H1 (cell line): ENCODE results near the gene TRIOBP. TPM values are rescaled to one million over a fixed set of nuclear protein-coding genes. Genes with fewer than 3 reads are reported as not detected.

ENCODE experiments used
- CTCF ChIA-PET: fragments of 300-600 bp; sonication (Branson Sonifier 250); formaldehyde crosslinking; loops from one replicate; lab custom pipeline; 2021; ENCODE audit not compliant: partially characterized antibody; lab: Charles Lee
- POLR2A ChIA-PET: fragments of 300-600 bp; sonication (Branson Sonifier 250); formaldehyde crosslinking; loops from one replicate; lab custom pipeline; 2021; ENCODE audit warnings: inconsistent platforms; ENCODE audit not compliant: partially characterized antibody; lab: Charles Lee
- DNase-seq, 2 experiments: peaks; one replicate each; pipeline versions ENCODE4 v3.0.0 to v3.0.0-alpha.2; 2010 to 2022; ENCODE audit warnings: low spot score in 2 of 2, low read depth in 1 of 2, mixed read lengths in 1 of 2
- FAIRE-seq: peaks from 2 replicates; lab custom pipeline; 2011; peaks lifted over from hg19 to GRCh38; lab: Jason Lieb, UNC
- H2AFZ ChIP-seq: 2 replicates; pipeline ENCODE4 v1.8.1; 2012; ENCODE audit warnings: low read length, inconsistent platforms
- H2AK5ac ChIP-seq: 2 replicates; pipeline ENCODE4 v1.6.1; 2013; ENCODE audit warnings: low read depth, low read length
- H2BK120ac ChIP-seq: replicated peaks from 2 replicates; pipeline ENCODE3; 2013; ENCODE audit warnings: low read depth, low read length, inconsistent platforms
- H2BK12ac ChIP-seq: 2 replicates; pipeline ENCODE4 v1.6.1; 2013; ENCODE audit warnings: low read depth, low read length
- H2BK15ac ChIP-seq: 2 replicates; pipeline ENCODE4 v1.6.1; 2013; ENCODE audit warnings: low read length
- H2BK20ac ChIP-seq: 2 replicates; pipeline ENCODE4 v1.6.1; 2013; ENCODE audit warnings: low read length
- H2BK5ac ChIP-seq: 2 replicates; pipeline ENCODE4 v1.6.1; 2013; ENCODE audit warnings: low read depth, low read length
- H3K14ac ChIP-seq: 2 replicates; pipeline ENCODE4 v1.6.1; 2013; ENCODE audit warnings: inconsistent platforms; ENCODE audit not compliant: insufficient read length
- H3K18ac ChIP-seq: 2 replicates; pipeline ENCODE4 v1.6.1; 2013; ENCODE audit warnings: low read length; ENCODE audit errors: extremely low read depth
- H3K23ac ChIP-seq: 2 replicates; pipeline ENCODE4 v1.6.1; 2013; ENCODE audit warnings: inconsistent platforms; ENCODE audit not compliant: insufficient read length
- H3K23me2 ChIP-seq: 2 replicates; pipeline ENCODE4 v1.6.1; 2013; ENCODE audit warnings: low read depth, low read length
- H3K27ac ChIP-seq: 2 replicates; pipeline ENCODE4 v1.6.1; 2011; ENCODE audit warnings: low read depth, low read length, inconsistent platforms
- H3K27me3 ChIP-seq, 4 experiments: replicated peaks in 1 of 4; 1 replicate in 1 of 4; 2 replicates in 3 of 4; pipeline versions ENCODE4 v1.6.1 to v1.8.1; 2011 to 2013; ENCODE audit warnings: low read length in 3 of 4, mild to moderate bottlenecking in 3 of 4, inconsistent platforms in 2 of 4, mixed read lengths in 2 of 4, moderate library complexity in 1 of 4; ENCODE audit not compliant: control insufficient read depth in 3 of 4, insufficient read depth in 3 of 4; ENCODE audit errors: extremely low read depth in 1 of 4
- H3K36me3 ChIP-seq, 4 experiments: 2 replicates each; pipeline versions ENCODE4 v1.6.1 to v1.8.1; 2011 to 2013; ENCODE audit warnings: mild to moderate bottlenecking in 4 of 4, low read length in 3 of 4, moderate library complexity in 2 of 4, control low read depth in 1 of 4, inconsistent platforms in 1 of 4; ENCODE audit not compliant: insufficient read depth in 4 of 4, control insufficient read depth in 2 of 4
- H3K4ac ChIP-seq: replicated peaks from 2 replicates; pipeline ENCODE3; 2013; ENCODE audit warnings: low read length, low read depth, mixed read lengths, inconsistent platforms; ENCODE audit not compliant: insufficient read length
- H3K4me1 ChIP-seq, 4 experiments: replicated peaks in 1 of 4; 1 replicate in 1 of 4; 2 replicates in 3 of 4; pipeline versions ENCODE4 v1.6.1 to v1.8.1; 2011 to 2013; ENCODE audit warnings: low read length in 3 of 4, inconsistent platforms in 2 of 4, mixed read lengths in 1 of 4; ENCODE audit not compliant: insufficient read depth in 4 of 4, control insufficient read depth in 3 of 4
- H3K4me2 ChIP-seq, 2 experiments: 2 replicates each; pipeline versions ENCODE4 v1.6.1 to v1.8.1; 2011 to 2013; ENCODE audit warnings: low read depth in 2 of 2, low read length in 2 of 2, control low read depth in 1 of 2, inconsistent platforms in 1 of 2, mild to moderate bottlenecking in 1 of 2; ENCODE audit not compliant: insufficient read depth in 1 of 2
- H3K4me3 ChIP-seq, 4 experiments: fragments of 200-600, 300-600 bp in 1 of 4; sonication (generic), shearing (Covaris generic), sonication (Bioruptor Twin) in 1 of 4; 2 replicates each; pipeline versions ENCODE4 v1.5.1 to v1.8.1; 2011 to 2016; ENCODE audit warnings: low read length in 4 of 4, low read depth in 3 of 4, control low read depth in 2 of 4, inconsistent platforms in 2 of 4, mild to moderate bottlenecking in 2 of 4, mixed read lengths in 1 of 4, moderate library complexity in 1 of 4; ENCODE audit not compliant: insufficient read depth in 2 of 4; ENCODE audit errors: extremely low read depth in 1 of 4
- H3K56ac ChIP-seq: replicated peaks from 2 replicates; pipeline ENCODE3; 2013; ENCODE audit warnings: low read depth, mild to moderate bottlenecking, mixed read lengths, low read length, inconsistent platforms; ENCODE audit not compliant: insufficient read length
- H3K79me1 ChIP-seq: 2 replicates; pipeline ENCODE4 v1.6.1; 2013; ENCODE audit warnings: low read depth, low read length, control low read depth
- H3K79me2 ChIP-seq, 2 experiments: 2 replicates each; pipeline versions ENCODE4 v1.6.1 to v1.8.1; 2012 to 2013; ENCODE audit warnings: low read length in 2 of 2, mild to moderate bottlenecking in 2 of 2, inconsistent platforms in 1 of 2; ENCODE audit not compliant: insufficient read depth in 2 of 2, control insufficient read depth in 1 of 2
- H3K9ac ChIP-seq, 4 experiments: replicated peaks in 1 of 4; 1 replicate in 1 of 4; 2 replicates in 3 of 4; pipeline versions ENCODE4 v1.6.1 to v1.8.1; 2011 to 2013; ENCODE audit warnings: low read depth in 3 of 4, low read length in 3 of 4, control low read depth in 2 of 4, mild to moderate bottlenecking in 2 of 4, moderate library complexity in 2 of 4, inconsistent platforms in 1 of 4; ENCODE audit errors: extremely low read depth in 1 of 4
- H3K9me3 ChIP-seq, 2 experiments: 2 replicates each; pipeline versions ENCODE4 v1.6.1 to v1.8.1; 2012 to 2013; ENCODE audit warnings: mild to moderate bottlenecking in 2 of 2, moderate library complexity in 2 of 2, control low read depth in 1 of 2, inconsistent platforms in 1 of 2, low read depth in 1 of 2, low read length in 1 of 2, mixed read lengths in 1 of 2; ENCODE audit not compliant: insufficient read depth in 2 of 2
- H4K20me1 ChIP-seq, 2 experiments: replicated peaks in 1 of 2; 2 replicates each; pipeline versions ENCODE3 to v1.8.1; 2011 to 2013; ENCODE audit warnings: inconsistent platforms in 2 of 2, low read length in 2 of 2, mild to moderate bottlenecking in 1 of 2; ENCODE audit not compliant: insufficient read depth in 2 of 2, control insufficient read depth in 1 of 2
- H4K5ac ChIP-seq: 2 replicates; pipeline ENCODE4 v1.6.1; 2013; ENCODE audit warnings: low read length, low read depth, mixed read lengths, inconsistent platforms; ENCODE audit not compliant: insufficient read length
- H4K8ac ChIP-seq: 2 replicates; pipeline ENCODE4 v1.8.0; 2013; ENCODE audit warnings: mild to moderate bottlenecking, moderate library complexity, low read length, inconsistent platforms; ENCODE audit not compliant: insufficient read depth; ENCODE audit errors: extremely low read depth
- H4K91ac ChIP-seq: replicated peaks from 2 replicates; pipeline ENCODE3; 2013; ENCODE audit warnings: low read length, mixed read lengths, inconsistent platforms; ENCODE audit not compliant: insufficient read length
- CBX8 ChIP-seq: fragments of 300-800, 300-1000 bp; sonication (generic); IDR thresholded peaks from 2 replicates; pipeline ENCODE4 v1.7.1; 2016; ENCODE audit warnings: low read depth, low read length, borderline replicate concordance
- JUND ChIP-seq: IDR thresholded peaks from 2 replicates; pipeline ENCODE4 v1.6.1; 2011; ENCODE audit warnings: mild to moderate bottlenecking, improper control_type of control experiment, low read length
- KDM1A ChIP-seq: fragments of 200-600, 300-600 bp; sonication (generic); IDR thresholded peaks from 2 replicates; pipeline ENCODE4 v1.7.1; 2016; ENCODE audit warnings: mild to moderate bottlenecking, low read length, borderline replicate concordance
- MAFK ChIP-seq: IDR thresholded peaks from 2 replicates; pipeline ENCODE4 v1.6.1; 2012; ENCODE audit warnings: low read depth, mild to moderate bottlenecking, improper control_type of control experiment, low read length
- PHF8 ChIP-seq: fragments of 200-600 bp; sonication (generic); conservative IDR thresholded peaks from 2 replicates; pipeline ENCODE4 v1.7.1; 2012; ENCODE audit warnings: low read depth, mild to moderate bottlenecking, inconsistent platforms, low read length, moderate library complexity
- RNF2 ChIP-seq: fragments of 200-900, 300-1000 bp; sonication (generic); IDR thresholded peaks from 2 replicates; pipeline ENCODE4 v1.7.1; 2016; ENCODE audit warnings: borderline replicate concordance, low read depth, mild to moderate bottlenecking, antibody characterized with exemption, low read length; ENCODE audit not compliant: poor library complexity, severe bottlenecking; ENCODE audit errors: missing control alignments
- SAP30 ChIP-seq: fragments of 300-600 bp; sonication (generic); IDR thresholded peaks from 2 replicates; pipeline ENCODE4 v1.7.1; 2012; ENCODE audit warnings: low read length, moderate library complexity, mild to moderate bottlenecking, inconsistent platforms; ENCODE audit not compliant: insufficient read depth, insufficient replicate concordance
- SIRT6 ChIP-seq: IDR thresholded peaks from one replicate; pipeline ENCODE4 v1.7.1; 2012; ENCODE audit warnings: low read length, inconsistent platforms
- SP1 ChIP-seq: IDR thresholded peaks from 2 replicates; pipeline ENCODE4 v1.6.1; 2011; ENCODE audit warnings: low read depth, low read length
- SP4 ChIP-seq: IDR thresholded peaks from 2 replicates; pipeline ENCODE4 v1.6.1; 2012; ENCODE audit warnings: low read length, inconsistent platforms
- TAF1 ChIP-seq: IDR thresholded peaks from 2 replicates; pipeline ENCODE4 v1.6.1; 2011; ENCODE audit warnings: mild to moderate bottlenecking, low read depth, low read length
- WGBS, 2 experiments: shearing (Covaris generic) in 1 of 2; methylation state at CpG; one replicate each; pipeline versions ENCODE4 v1.1.6 to v1.1.7; 2013 to 2015; ENCODE audit warnings: low lambda C conversion rate in 2 of 2, mixed read lengths in 2 of 2, inconsistent platforms in 1 of 2, low coverage in 1 of 2, missing lambda C conversion rate in 1 of 2; ENCODE audit not compliant: insufficient replicate concordance in 2 of 2, insufficient coverage in 1 of 2, insufficient read length in 1 of 2; ENCODE audit errors: extremely low coverage in 1 of 2, missing lambda C conversion rate in 1 of 2; 5-methylcytosine and 5-hydroxymethylcytosine counted together
- polyA plus RNA-seq, 7 experiments: library from polyadenylated mRNA; depleted of rRNA in 3 of 7; stranded (reverse) in 5 of 7; unstranded in 2 of 7; fragments of >200 nt in 5 of 7; fragments of 200-250 nt in 2 of 7; gene quantifications; 1 replicate in 5 of 7; 2 replicates in 1 of 7; 4 replicates in 1 of 7; pipeline versions ENCODE4 v1.2.1 to v1.2.3, GENCODE V29; 2011 to 2013; ENCODE audit warnings: missing spikeins in 2 of 7, mixed read lengths in 2 of 7
- total RNA-seq: library from RNA; stranded (reverse); fragmentation: NEBNext Ultra II Directional; extraction: Animal tissue kit (Norgen Biotek cat#: 25700); gene quantifications from 2 replicates; pipeline ENCODE4 v1.2.1, GENCODE V29; 2021
- TF ChIP-seq, protein P1 (sequence below): IDR thresholded peaks from 2 replicates; pipeline ENCODE4 v1.6.1; 2012; ENCODE audit warnings: inconsistent platforms

TRIOBP gene
- total and polyA plus RNA-seq, 2 of the 8 experiments (the other 6 are each of a cell fraction or from before 2014, with no cell fraction given), result 18.2 to 27.3 TPM

DNA sequence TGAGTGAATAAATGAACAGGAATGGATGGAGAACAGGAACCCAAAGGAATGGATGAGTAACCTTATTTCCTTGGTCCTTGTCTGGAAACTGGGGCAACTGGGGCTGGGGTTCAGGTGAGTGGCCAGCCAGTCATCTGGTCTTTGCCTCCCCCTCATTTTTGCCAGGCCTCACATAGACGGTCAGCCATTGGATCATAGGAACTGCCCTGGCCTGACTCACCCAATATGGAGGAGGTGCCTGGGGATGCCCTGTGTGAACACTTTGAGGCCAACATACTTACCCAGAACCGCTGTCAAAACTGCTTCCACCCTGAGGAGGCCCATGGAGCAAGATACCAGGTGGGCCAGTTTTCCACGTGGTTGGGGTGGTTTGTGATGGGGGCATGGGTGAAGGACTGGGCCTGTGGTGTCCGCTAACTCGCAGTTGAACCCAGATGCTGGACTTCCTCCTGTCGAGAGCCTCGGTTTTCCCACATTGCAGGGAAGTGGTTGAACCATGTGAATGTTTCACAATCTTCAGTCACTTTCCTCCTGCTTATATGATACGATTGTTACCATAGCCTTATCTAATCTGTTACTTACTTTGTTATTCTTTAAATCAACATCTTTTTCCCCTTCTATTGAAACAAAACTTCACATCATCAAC, 4.4 kb downstream of the TRIOBP start:
- Histone ChIP-seq H2BK12ac (no peak overlapping the region), H3K27ac (no peak overlapping the region), H3K14ac (no peak overlapping the region), H3K27me3 (no peaks in the 10 kb centered on the region), H3K4me1 (peaks cover 0 to 4% (median 0%) of the 10 kb centered on the region in 4 experiments; a peak in 2 of 7 replicates), H2AFZ (no peak overlapping the region), H3K23ac (no peak overlapping the region), H2BK120ac (no peak overlapping the region), H3K9me3 (no peaks in the 10 kb centered on the region), H4K8ac (no peak overlapping the region), H4K5ac (no peak overlapping the region), H2BK5ac (no peak overlapping the region), H3K18ac (no peak overlapping the region), H3K4me2 (no peak overlapping the region), H4K20me1 (peaks cover 0 to 4% of the 10 kb centered on the region in 2 experiments), H2BK15ac (no peak overlapping the region), H2BK20ac (no peak overlapping the region), H4K91ac (no peak overlapping the region), H3K9ac (no peak overlapping the region), H3K56ac (no peak overlapping the region), H3K79me1 (no peaks in the 10 kb centered on the region; the same call in none of the 2 replicates), H3K4me3 (no peak overlapping the region), H3K79me2 (no peaks in the 10 kb centered on the region), H3K4ac (no peak overlapping the region), H2AK5ac (no peak overlapping the region), H3K36me3 (peaks cover 4 to 43% (median 27%) of the 10 kb centered on the region in 4 experiments; a peak in 7 of 8 replicates), H3K23me2 (peaks cover 6% of the 10 kb centered on the region; the same call in 1 of the 2 replicates)
- ChIA-PET POLR2A (no interaction called here), CTCF (no interaction called here)
- TF ChIP-seq RNF2 (no peak), PHF8 (no peak), CBX8 (no peak), SAP30 (no peak), MAFK (no peak), JUND (no peak), SIRT6 (no peak), KDM1A (no peak), TAF1 (no peak), SP4 (no peak), SP1 (no peak)
- TF ChIP-seq, protein P1, sequence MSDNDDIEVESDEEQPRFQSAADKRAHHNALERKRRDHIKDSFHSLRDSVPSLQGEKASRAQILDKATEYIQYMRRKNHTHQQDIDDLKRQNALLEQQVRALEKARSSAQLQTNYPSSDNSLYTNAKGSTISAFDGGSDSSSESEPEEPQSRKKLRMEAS, result no peak
- DNase-seq, result no peak
- FAIRE-seq, result no peak
- WGBS, 2 experiments, result 93% methylated on average over 8 of the region's 8 CpGs; no CpG with 5 or more reads in 1 of the 2 experiments
